K562 treated with DMSO at 1 percent for 4 hours (cell line): ENCODE data around the gene SLC9C2. TPM values are rescaled to one million over a fixed set of nuclear protein-coding genes. Genes with fewer than 3 reads are reported as not detected.

Experiments used
- total RNA-seq: library from RNA; unstranded; fragments of 300-600 nt; gene quantifications from 2 replicates; pipeline ENCODE4 v1.2.3, GENCODE V29; 2022; ENCODE audit not compliant: insufficient read depth

SLC9C2 gene, protein sequence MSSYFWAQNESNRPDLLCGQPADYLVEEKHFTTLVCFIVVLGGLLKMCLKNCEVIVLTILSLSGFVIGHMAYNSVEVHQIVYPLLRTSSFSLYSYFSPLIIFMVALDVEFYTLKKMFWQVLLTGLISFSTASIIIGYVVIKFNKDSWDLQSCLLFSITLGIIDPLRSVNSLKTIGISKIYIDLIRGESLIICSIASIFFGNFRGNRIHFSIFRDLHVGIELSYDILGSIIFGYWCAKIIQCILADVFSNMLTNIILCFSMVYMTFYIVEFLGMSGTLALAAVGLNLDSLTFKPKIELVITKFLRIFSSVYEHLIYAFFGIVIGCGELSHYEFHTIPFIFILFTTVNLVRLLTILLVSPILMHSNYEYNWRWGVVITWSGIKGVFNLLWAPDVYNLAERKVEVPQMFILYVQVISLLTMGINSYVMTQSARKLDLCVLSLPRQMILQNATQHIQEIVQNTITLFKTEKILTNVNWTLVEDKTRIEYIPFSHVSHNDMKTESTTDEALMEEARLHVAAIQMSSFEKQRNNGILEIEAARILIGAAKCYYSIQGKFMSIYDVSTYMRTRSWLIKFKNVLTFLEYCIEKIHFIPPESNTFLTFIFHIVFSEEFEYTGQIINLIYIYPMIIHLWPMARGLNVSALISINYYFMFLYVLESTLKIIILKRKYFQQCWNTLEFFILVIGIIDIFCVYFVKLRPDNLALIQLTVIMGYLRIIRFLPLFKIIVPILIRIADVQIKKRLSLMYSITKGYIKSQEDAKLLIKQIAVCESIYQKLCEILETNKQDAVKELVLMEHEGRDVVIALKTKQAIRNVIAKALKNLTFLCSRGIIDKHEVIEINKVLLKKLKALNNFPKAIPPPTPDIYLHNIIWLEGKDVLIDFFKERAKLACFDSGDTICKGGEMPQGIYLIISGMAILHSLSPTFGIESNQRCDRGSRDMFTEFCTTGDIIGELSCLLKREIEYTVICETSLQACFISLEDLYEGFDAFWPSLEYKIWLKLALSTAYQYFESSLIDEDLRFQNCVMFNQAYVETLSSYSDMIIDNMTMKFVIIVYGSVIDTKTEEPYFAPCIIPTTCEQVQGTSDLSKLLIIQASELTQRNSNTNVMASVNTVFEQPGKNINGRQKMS
- 1.9 TPM in 1 of 2 replicates, not detected in the other for total RNA-seq

GRCh38 chr1:173603056-173603591 lies at the start of gene SLC9C2:
TSS of gene SLC9C2 (minus strand) at chr1:173603072. CDS start at chr1:173601776, 1,296 bp downstream.

GRCh38 chr1:173635116-173635515 lies 32.2 kb upstream of the SLC9C2 start, which contains the start of gene TEX50:
TSS of gene TEX50 (plus strand) at chr1:173635338. CDS start at chr1:173635522, 184 bp downstream.

DNA sequence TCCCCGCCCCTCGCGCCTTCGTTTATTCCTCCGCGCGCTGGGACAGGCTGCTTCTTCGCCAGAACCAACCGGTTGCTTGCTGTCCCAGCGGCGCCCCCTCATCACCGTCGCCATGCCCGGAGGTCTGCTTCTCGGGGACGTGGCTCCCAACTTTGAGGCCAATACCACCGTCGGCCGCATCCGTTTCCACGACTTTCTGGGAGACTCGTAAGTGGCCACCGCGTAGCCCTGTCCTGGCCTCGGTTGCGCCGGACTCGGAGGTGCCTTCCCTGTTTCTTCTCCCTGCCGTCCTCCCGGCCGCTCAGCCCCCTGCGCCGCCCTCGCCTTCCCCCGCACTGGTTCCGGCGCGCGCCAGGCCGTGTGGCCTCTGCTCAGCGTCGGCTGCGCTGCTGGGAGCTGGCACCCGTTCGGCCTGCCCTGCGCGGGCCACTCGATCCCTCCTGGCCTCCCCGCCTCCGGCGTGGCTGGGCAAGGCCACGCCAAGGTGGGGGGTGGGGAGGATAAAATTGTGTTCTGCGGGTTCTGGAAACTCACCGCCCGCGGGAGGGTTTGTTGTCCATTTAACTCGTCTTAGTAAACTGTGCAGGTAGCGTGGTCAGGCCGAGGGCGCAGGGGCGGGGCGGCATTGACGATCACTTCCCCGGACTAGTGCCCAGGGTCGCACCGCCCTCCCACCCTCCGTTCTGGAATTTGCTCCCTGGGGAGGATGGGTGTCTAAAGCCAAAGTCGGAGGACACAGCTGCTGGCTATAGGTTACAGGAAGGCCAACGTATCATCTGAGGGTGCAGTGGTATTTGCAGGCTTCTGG lies 125.4 kb downstream of the SLC9C2 start, which contains the start of gene PRDX6:
PRDX6 (plus strand) TSS at position 50 of the 808 bp plus-strand sequence; CDS start at position 113, 63 bp downstream.

Other genes starting within 250 kb of the SLC9C2 start
- 255 and 272 TPM in 2 replicates for gene PRDX6, start 125.7 kb downstream of the SLC9C2 start, total RNA-seq
- gene TEX50, start 32.3 kb upstream of the SLC9C2 start, total RNA-seq: not detected in 2 replicates
- not detected in 2 replicates for gene ANKRD45, start 66.8 kb upstream of the SLC9C2 start, total RNA-seq
- 18.1 and 28.4 TPM in 2 replicates for gene KLHL20, start 111.9 kb upstream of the SLC9C2 start, total RNA-seq
- gene DARS2, start 221.6 kb upstream of the SLC9C2 start, total RNA-seq: 19.3 and 24.4 TPM in 2 replicates
- 17.0 and 20.6 TPM in 2 replicates for gene CENPL, start 221.8 kb upstream of the SLC9C2 start, total RNA-seq